HepG2 (cell line): ENCODE results near the gene RBM34. TPM values are rescaled to one million over a fixed set of nuclear protein-coding genes. Genes with fewer than 3 reads are reported as not detected.
"Not testable (repeated sequence)": the region's sequence is repeated elsewhere in the genome, so short reads cannot be mapped to it uniquely, and the experiment has no call there.

Experiments used
- ATAC-seq: fragments of 200-7000 bp; cut with Tn5 transposase; 3 replicates; pipeline ENCODE4 v1.9.1; 2020; ENCODE audit warnings: mild to moderate bottlenecking, moderate library complexity
- BruUV-seq: library from RNA; stranded (reverse); fragments of 400-500 nt; replicated peaks from 2 replicates; lab custom pipeline; 2021; lab: Mats Ljungman, UMichigan
- CTCF ChIA-PET: fragments of 300-600 bp; formaldehyde crosslinking; extraction: SDS; loops from one replicate; lab custom pipeline; 2021; ENCODE audit warnings: low total read pairs, inconsistent platforms, low intra/inter-chr PET ratio; lab: Yijun Ruan, JAX
- POLR2A ChIA-PET: fragments of 350-600 bp; sonication (Branson Sonifier 250); formaldehyde crosslinking; loops from one replicate; lab custom pipeline; 2020; ENCODE audit warnings: antibody characterized with exemption, inconsistent platforms; lab: Yijun Ruan, JAX
- DNase-seq: peaks from one replicate; pipeline ENCODE4 v3.0.0-alpha.2; 2015; ENCODE audit warnings: low spot score
- FAIRE-seq: peaks from 3 replicates; lab custom pipeline; 2011; peaks lifted over from hg19 to GRCh38; lab: Jason Lieb, UNC
- H2AFZ ChIP-seq: one replicate; pipeline ENCODE4 v1.6.1; 2011; ENCODE audit warnings: low read length, inconsistent platforms
- H3K27ac ChIP-seq: fragments of 300-600 bp; 3 replicates; pipeline ENCODE4 v1.8.0; 2011; ENCODE audit warnings: mixed run types, mild to moderate bottlenecking, mixed read lengths, low read length, inconsistent platforms; ENCODE audit not compliant: insufficient read depth; ENCODE audit errors: extremely low read length
- H3K27me3 ChIP-seq, 2 experiments: fragments of 200-600 bp in 1 of 2; 2 replicates in 1 of 2; 3 replicates in 1 of 2; pipeline versions ENCODE4 v1.6.0 to v1.8.0; 2011; ENCODE audit warnings: low read length in 2 of 2, mild to moderate bottlenecking in 2 of 2, moderate library complexity in 2 of 2, inconsistent platforms in 1 of 2; ENCODE audit not compliant: insufficient read depth in 2 of 2, control insufficient read depth in 1 of 2
- H3K36me3 ChIP-seq, 2 experiments: fragments of 200-600 bp in 1 of 2; replicated peaks in 1 of 2; 2 replicates in 1 of 2; 3 replicates in 1 of 2; pipeline versions ENCODE4 v1.5.1 to v1.8.0; 2011; ENCODE audit warnings: low read length in 2 of 2, inconsistent platforms in 1 of 2; ENCODE audit not compliant: insufficient read depth in 2 of 2, control insufficient read depth in 1 of 2
- H3K4me1 ChIP-seq: 2 replicates; pipeline ENCODE4 v1.5.1; 2012; ENCODE audit warnings: low read length, inconsistent platforms; ENCODE audit not compliant: insufficient read depth
- H3K4me2 ChIP-seq: 2 replicates; pipeline ENCODE4 v1.6.0; 2011; ENCODE audit warnings: low read depth, low read length, inconsistent platforms
- H3K4me3 ChIP-seq, 3 experiments: fragments of 200-600 bp in 1 of 3; sonication (generic), shearing (Covaris generic) in 1 of 3; replicated peaks in 1 of 3; 2 replicates each; pipeline ENCODE4 v1.5.1; 2011 to 2016; ENCODE audit warnings: low read length in 3 of 3, inconsistent platforms in 2 of 3, low read depth in 2 of 3, mild to moderate bottlenecking in 2 of 3, control low read depth in 1 of 3, mixed read lengths in 1 of 3; ENCODE audit not compliant: insufficient read depth in 1 of 3
- H3K79me2 ChIP-seq: one replicate; pipeline ENCODE4 v1.6.1; 2011; ENCODE audit warnings: low read length, inconsistent platforms; ENCODE audit not compliant: insufficient read depth
- H3K9ac ChIP-seq: 2 replicates; pipeline ENCODE4 v1.6.0; 2011; ENCODE audit warnings: mild to moderate bottlenecking, low read depth, low read length, inconsistent platforms; ENCODE audit not compliant: insufficient read depth
- H3K9me3 ChIP-seq: 2 replicates; pipeline ENCODE4 v1.5.1; 2012; ENCODE audit warnings: mild to moderate bottlenecking, low read length
- H4K20me1 ChIP-seq: 2 replicates; pipeline ENCODE4 v1.6.0; 2011; ENCODE audit warnings: inconsistent platforms, mild to moderate bottlenecking, low read length, moderate library complexity; ENCODE audit not compliant: insufficient read depth
- WGBS: methylation state at CpG from one replicate; pipeline ENCODE4 v1.1.6; 2017; ENCODE audit warnings: low lambda C conversion rate; 5-methylcytosine and 5-hydroxymethylcytosine counted together
- in situ Hi-C: cut with HindIII; loops from 2 replicates; pipeline ENCODE4 v1.10.0; 2017; ENCODE audit warnings: low pct_unique_long_range_greater_than_20kb; ENCODE audit not compliant: extremely low pct_ligation_motif_present
- intact Hi-C: fragments of 100-400 bp; cut with micrococcal nuclease; formaldehyde crosslinking; loops from one replicate; pipeline ENCODE4 v1.10.0; 2022; ENCODE audit not compliant: unreplicated experiment
- polyA plus RNA-seq, 8 experiments: library from polyadenylated mRNA; depleted of rRNA in 3 of 8; stranded (reverse) in 7 of 8; unstranded in 1 of 8; fragments of >200 nt; fragmentation: Illumina TruSeq in 4 of 8; extraction: Trizol in 4 of 8; gene quantifications; 2 replicates each; pipeline versions ENCODE4 v1.2.1 to v1.2.3, GENCODE V29; 2011 to 2016; ENCODE audit warnings: low read depth in 4 of 8, missing spikeins in 1 of 8, mixed read lengths in 1 of 8; ENCODE audit not compliant: insufficient read depth in 1 of 8
- total RNA-seq, 5 experiments: library from RNA; depleted of rRNA; stranded (reverse); fragments of >200 nt; fragmentation: Illumina TruSeq; extraction: Trizol; gene quantifications; 2 replicates each; pipeline ENCODE4 v1.2.3, GENCODE V29; 2016; ENCODE audit warnings: low read depth in 1 of 5

The RBM34 gene
- total and polyA plus RNA-seq, 2 of the 13 experiments (the other 11 are each of a cell fraction or from before 2014, with no cell fraction given), result 34.7 to 73.0 TPM

DNA sequence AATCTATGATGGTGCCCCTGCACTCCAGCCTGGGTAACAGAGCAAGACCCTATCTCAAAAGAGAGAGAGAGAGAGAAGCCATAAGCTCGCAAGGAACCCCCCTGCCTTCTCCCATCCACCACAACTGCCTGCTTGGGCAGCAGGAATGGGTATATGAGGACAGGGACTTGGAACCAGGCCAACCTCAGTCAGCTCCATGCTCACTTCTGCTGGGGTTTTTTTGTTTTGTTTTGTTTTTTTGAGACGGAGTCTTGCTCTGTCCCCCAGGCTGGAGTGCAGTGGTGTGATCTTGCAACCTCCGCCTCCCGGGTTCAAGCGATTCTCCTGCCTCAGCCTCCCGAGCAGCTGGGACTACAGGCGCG is 69.0 kb downstream of the RBM34 start:
- H2AFZ ChIP-seq, FAIRE-seq, CTCF ChIA-PET, H3K36me3 ChIP-seq, H3K4me2 ChIP-seq, H3K27ac ChIP-seq, H4K20me1 ChIP-seq, H3K27me3 ChIP-seq, H3K9me3 ChIP-seq, ATAC-seq, DNase-seq, H3K9ac ChIP-seq, H3K79me2 ChIP-seq, POLR2A ChIA-PET, BruUV-seq, H3K4me3 ChIP-seq: not testable (repeated sequence)
- 95% methylated on average over 8 of the region's 8 CpGs for WGBS
- peaks cover 50% of the 10 kb centered on the region for H3K4me1 ChIP-seq
- intact Hi-C loops, result loop anchor here (10.0 kb wide), 1 partner anchor 693 kb away; no protein-coding TSS in a partner anchor
- in situ Hi-C loops, result loop anchor here (5.0 kb wide), 2 partner anchors 495 to 595 kb away; no protein-coding TSS in a partner anchor

DNA sequence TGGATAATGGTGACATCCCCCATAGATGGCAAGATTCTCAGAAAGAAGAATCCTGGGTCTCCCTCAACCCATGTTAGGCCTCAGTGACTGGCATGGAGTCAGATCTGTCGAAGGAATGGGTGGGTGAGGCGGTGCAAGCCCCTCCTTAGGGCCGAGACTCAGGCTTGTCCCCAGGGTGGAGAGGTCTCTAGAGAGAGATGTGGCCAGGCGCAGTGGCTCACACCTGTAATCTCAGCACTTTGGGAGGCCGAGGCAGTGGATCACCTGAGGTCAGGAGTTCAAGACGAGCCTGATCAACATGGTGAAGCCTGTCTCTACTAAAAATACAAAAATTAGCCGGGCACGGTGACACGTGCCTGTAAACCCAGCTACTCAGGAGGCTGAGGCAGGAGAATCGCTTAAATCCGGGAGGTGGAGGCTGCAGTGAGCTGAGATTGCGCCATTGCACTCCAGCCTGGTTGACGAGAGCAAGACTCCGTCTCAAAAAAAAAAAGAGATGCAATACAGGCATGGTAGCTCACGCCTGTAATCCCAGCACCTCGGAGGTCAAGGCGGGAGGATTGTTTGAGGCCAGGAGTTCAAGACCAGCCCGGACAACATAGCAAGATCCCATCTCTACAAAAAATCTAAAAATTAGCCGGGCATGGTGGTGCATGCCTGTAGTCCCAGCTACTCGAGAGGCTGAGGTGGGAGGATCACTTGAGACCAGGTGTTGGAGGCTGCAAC is 69.6 kb downstream of the RBM34 start:
- ATAC-seq, H4K20me1 ChIP-seq, H3K4me2 ChIP-seq, H3K9ac ChIP-seq, H3K79me2 ChIP-seq, CTCF ChIA-PET, DNase-seq, H3K9me3 ChIP-seq, H2AFZ ChIP-seq, H3K4me3 ChIP-seq, H3K36me3 ChIP-seq, H3K27me3 ChIP-seq, FAIRE-seq, H3K27ac ChIP-seq, BruUV-seq: not testable (repeated sequence)
- in situ Hi-C loops (loop anchor here (5.0 kb wide), 2 partner anchors 494 to 594 kb away; no protein-coding TSS in a partner anchor), intact Hi-C loops (loop anchor here (10.0 kb wide), 1 partner anchor 693 kb away; no protein-coding TSS in a partner anchor)
- POLR2A ChIA-PET, result interaction anchor here (1.3 kb wide), 1 partner anchor 128 kb away, joined by 4 read pairs; no protein-coding TSS in a partner anchor
- peaks cover 46% of the 10 kb centered on the region for H3K4me1 ChIP-seq
- 97% methylated on average over 18 of the region's 20 CpGs for WGBS
